GM12865 (cell line): ENCODE data around the gene HIKESHI.

Source experiments
- DNase-seq: peaks from one replicate; pipeline ENCODE4 v3.0.0; 2010; ENCODE audit warnings: low read depth
- H3K4me3 ChIP-seq: 2 replicates; pipeline ENCODE4 v1.5.1; 2011; ENCODE audit warnings: mild to moderate bottlenecking, low read depth, low read length, control low read depth
- CTCF ChIP-seq: IDR thresholded peaks from 2 replicates; pipeline ENCODE4 v1.5.1; 2011; ENCODE audit warnings: low read length, control low read depth, low read depth, inconsistent platforms; ENCODE audit not compliant: insufficient read depth; ENCODE audit errors: missing control alignments

HIKESHI gene

GRCh38 chr11:86360775-86361395 lies 58.8 kb downstream of the HIKESHI start:
- no peak for DNase-seq
- TF ChIP-seq CTCF, result no peak
- H3K4me3 ChIP-seq, result no peak overlapping the region

GRCh38 chr11:86363424-86363823 lies 61.4 kb downstream of the HIKESHI start:
- no peak for TF ChIP-seq CTCF
- DNase-seq, result no peak
- H3K4me3 ChIP-seq, result no peak overlapping the region

- TF ChIP-seq CTCF, result no peak
- no peak for DNase-seq
- H3K4me3 ChIP-seq, result no peak overlapping the region
Measured at GRCh38 chr11:86365546-86365945, 63.5 kb downstream of the HIKESHI start.

- TF ChIP-seq CTCF, result no peak
- no peak for DNase-seq
- H3K4me3 ChIP-seq, result no peak overlapping the region
Measured at GRCh38 chr11:86369668-86370067, 67.6 kb downstream of the HIKESHI start.

DNA sequence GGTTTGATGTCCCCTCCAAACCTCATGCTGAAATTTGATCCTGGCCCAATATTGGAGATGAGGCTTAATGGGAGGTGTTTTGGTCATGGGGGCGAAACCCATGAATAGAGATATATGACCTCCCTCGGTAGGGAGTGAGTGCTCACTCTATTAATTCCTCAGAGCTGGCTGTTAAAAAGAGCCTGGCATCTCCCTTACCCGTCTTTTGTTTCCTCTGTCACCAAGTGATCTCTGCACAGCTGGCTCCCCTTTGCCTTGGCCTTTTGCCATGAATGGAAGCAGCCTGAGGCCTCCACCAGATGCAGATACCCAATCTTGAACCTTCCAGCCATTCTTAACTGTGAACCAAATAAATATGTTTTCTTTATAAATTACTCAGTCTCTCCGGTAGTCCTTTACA lies 68.1 kb downstream of the HIKESHI start:
- no peak for DNase-seq
- no peak overlapping the region for H3K4me3 ChIP-seq
- no peak for TF ChIP-seq CTCF

DNA sequence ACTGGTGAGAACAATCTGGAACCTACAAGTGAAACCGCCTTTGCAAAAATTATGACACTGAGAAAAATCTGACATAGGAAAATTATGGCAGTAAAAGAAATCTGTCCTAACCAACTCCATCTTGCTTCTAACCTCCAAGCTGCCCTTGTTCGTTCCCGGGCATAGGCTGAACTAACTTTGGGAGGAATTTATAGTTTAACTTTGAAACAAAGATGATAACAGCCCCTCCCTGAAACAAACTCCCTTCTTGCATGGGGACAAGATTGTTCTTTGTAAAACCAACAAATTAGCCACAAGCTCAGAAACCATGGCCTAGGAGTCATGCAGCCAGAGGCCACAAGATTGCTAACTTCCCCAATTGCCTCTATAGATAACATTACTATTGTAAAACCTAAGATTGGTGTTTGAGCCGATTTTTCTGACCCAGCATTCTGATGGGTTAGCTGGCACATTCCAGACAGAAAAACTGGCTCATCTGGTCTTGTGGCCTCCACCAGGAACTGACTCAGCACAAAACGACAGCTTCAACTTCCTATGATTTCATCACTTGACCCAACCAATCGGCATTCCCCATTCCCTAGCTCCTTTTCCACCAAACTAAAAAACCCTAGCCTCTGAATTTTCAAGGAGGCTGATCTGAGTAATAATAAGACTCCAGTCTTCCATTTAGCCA lies 69.0 kb downstream of the HIKESHI start:
- no peak for DNase-seq
- no peak for TF ChIP-seq CTCF
- H3K4me3 ChIP-seq, result no peak overlapping the region

DNA sequence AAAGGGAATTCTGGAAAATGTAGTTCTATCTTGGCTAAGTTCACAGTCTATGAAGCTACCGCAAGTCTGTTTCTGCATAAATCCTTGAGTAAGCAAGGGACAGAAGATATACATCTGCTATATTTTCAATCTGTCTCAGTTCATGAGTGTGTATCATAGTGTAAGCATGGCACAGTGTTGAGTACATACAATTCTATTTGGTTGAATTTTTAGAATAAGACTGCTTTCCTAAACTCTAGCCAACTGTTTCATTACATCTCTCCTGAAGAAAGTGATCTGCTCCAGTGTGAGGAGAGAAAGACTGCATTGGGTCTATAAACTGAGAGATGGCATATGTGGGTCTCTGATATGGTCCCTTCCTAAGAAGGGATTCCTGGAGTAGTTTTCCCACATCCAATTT lies 70.0 kb downstream of the HIKESHI start:
- no peak for DNase-seq
- no peak overlapping the region for H3K4me3 ChIP-seq
- TF ChIP-seq CTCF, result no peak
